ENCODE data around the gene HCN3.

- TF ChIP-seq POLR2A (IDR thresholded peaks at IDR 0.05; ENCODE audit: low read depth, low read length) (no peak), POLR2AphosphoS5 (IDR thresholded peaks at IDR 0.05; ENCODE audit: low read depth, low read length) (no peak), TAF1 (IDR thresholded peaks at IDR 0.05; ENCODE audit: borderline replicate concordance, low read depth, low read length) (no peak)
Observed at GRCh38 chr1:155266553-155266952, 10.7 kb upstream of the HCN3 start.

All from GM12892 (cell line).